Superior temporal gyrus (tissue), 1 donor: Measurements from ENCODE around the gene RDH5.
A peak's percentile ranks its signal among the peaks of the same experiment; 100 is the strongest.

Experiments
- DNase-seq: peaks from one replicate; pipeline ENCODE4 v3.0.0-alpha.2; 2016; ENCODE audit errors: extremely low spot score

RDH5 gene

DNA sequence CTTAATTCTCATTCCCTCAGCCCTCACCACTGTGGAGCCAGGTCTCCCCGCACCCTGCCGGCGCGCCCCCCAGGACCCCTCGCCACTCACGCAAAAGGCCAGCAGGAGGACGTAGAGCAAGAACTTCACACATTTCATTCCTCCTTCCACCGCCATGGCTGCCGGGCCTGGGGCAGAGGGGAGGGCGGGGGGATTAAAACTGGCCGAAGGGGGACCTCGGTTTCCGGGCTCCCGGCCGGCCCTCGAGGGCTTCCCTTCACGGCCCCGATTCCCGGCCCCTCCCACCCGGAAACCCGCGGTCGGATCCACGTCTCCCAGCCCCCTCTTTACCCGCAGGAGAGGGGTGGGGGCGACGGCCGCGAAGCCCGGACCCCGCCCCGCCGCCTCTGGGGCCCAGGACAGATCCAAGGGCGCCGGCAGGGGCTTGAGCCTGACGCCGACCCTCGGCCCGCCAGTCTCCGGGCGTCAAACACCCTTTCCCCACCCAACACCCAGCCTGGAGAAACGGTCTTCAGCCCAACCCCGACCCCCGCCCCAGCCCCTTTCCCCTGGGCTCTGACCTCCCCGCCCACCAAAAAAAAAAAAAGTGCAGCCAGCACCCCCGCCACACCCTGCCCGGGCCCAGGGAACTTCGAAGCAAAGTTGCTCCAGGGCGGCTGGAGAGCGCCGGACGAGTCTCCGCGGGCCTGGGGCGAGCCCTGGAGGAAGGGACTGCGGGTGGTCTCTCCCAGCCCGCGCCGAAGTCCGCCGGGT is 8.2 kb downstream of the RDH5 start:
- DNase-seq, result no peak

DNA sequence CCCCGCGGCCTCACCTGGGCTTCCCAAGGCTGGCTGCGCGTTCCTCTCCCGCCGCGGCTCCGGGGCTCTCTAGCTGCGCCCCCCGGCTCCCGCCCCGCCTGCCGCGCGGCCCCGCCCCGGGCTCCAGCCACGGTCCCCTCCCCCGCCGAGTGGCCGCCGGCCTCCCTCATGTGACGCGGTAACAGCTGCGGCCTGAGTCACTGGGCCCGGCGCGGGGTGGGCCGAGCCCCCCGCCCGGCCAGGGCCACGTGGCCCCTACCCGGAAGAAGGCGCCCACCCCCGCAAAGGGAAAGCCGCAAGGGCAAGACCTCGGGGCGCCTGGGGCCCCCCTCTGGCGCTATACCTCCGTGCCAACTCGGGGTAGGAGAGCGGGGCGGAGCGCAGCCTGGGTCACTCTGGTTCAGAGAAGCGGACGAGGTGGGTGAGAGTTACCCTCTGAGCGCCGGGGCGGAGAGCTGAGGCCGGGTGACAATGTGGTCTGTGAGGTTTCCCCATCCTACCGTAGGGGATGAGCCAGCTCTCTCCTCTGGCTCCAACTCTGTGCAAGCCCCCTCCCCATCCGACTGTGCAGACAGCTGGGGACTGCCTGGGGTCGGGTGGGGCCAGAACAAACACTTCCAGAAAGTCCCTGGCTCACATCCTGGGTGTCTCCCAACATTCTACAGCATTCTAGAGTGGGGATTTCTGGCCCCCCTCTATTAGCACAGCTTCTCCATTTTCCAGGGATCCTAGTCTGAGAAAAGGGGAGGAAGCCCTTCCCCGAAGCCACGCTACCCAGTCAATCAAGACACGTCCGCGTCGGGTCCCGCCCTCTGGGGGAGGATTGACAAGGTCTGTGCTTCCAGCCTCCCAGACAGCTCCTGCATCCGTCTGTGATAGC is 9.0 kb downstream of the RDH5 start, which contains the start of gene CD63:
Gene CD63 (minus strand): TSS at position 71 of the 880 bp plus-strand sequence. CDS start 668 bp downstream, outside the sequence.
- DNase-seq, result peak; percentile 93

DNA sequence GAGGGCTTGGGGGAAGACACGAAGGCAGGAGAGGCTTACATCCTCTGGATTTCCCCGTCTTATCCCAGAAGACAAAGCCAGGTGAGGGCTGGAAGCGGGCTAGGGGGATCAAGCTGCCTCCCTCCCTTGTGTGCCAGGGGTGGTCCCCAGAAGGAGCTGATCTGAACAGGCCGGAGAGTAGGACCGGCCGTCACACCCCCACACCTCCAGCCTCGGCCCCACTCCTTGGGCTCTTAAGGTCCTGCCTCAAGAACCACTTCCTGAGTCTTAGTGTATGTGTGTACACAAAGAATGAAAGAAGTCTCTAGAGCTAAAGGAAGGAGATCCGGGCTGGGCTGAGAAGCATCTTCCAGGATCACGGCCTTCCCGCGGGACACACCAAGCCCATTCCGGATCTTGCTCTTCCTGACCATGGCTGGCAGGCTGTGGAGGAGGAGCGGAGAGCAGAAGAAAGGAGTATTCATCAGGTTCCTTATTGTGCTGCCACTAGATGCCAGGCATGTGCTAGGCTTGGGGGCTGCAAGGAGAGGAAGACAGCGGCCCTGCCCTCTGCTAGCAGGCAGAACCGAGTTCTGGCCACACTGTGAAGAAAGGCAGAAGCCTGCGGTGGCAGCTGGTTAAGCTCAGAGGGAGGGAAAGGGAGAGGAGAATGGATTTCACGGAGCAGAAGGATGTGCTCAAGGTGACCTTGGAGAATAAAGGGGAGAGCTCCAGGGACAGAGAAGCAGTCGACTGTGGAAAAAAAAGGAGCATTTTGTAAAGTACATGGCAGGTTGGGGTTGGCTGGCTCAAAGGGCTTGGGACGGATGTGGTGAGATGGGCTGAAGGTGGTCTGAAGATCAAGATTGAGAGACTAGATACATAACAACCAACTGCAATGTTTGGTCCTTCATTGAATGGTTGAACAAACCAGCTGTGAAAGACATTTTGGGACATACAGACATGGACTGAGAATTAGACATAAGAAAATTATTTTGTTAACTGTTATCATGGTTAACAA is 9.9 kb downstream of the RDH5 start:
- DNase-seq, result peak; percentile 78

DNA sequence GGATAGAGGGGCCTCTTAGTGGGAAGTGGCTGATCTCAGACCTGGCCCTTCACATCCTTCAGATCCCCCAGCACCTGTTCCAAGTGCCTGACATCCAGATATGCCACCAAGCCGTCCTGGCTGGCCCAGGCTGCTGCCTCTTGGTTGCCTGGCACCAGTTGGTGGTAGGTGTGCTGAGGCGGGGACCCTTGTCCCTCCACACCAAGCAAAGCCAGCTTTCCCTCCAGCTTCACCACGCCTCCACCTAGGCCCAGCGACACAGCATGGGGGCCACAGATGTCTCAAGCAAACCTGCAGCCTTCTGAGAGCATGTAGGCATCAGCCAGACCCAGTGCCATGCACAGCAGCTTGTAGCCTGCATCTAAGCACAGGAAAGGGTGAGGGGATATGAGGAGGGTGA is 12.1 kb downstream of the RDH5 start:
- no peak for DNase-seq

DNA sequence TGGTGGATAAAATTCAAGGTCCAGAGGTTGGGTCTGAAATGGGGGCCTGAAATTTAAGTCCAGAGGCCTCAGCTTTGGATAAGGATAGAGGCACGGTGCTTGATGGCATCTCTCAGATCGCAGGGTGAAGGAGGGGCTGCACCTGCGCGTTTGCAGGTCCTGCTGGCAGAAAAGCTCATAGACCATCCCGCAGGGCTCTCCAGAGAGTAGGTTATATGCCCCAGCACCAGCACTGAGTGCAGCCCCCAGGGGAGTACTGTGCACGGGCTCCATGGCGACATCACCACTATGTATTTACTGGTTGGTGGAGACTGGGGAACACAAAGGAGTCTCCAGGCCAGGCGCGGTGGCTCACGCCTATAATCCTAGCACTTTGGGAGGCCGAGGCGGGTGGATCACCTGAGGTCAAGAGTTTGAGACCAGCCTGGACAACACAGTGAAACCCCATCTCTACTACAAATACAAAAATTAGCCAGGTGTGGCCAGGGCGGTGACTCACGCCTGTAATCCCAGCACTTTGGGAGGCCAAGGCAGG is 12.9 kb downstream of the RDH5 start:
- no peak for DNase-seq

DNA sequence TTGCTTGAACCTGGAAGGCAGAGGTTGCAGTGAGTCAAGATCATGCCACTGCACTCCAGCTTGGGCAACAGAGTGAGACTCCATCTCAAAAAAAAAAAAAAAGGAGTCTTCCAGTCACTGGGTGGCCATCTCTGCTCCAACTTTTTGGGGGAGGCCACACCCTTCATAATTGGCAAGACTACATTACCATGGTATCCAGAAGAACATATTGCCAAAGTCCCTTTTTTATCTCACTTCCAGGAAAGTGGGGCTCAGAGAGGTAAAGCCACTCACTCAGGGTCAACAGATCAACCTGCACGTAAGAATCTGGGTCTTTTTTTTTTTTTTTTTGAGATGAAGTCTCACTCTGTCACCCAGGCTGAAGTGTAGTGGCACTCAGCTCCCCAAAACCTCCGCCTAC is 13.7 kb downstream of the RDH5 start:
- no peak for DNase-seq

DNA sequence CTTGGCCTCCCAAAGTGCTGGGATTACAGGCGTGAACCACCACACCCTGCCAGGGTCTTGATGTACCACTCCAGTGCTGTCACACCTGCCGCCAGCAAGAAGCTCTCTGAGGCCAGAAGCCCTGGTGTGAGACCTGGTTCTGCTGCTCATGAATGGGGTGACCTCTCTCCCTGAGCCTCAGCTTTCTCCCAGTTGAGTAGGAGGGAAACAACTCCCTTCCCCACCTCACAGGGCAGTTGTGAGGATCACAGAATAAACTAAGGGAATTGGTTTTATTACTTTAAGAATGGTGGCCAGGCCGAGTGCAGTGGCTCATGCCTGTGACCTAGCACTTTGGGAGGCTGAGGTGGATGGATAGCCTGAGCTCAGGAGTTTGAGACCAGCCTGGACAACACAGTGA is 14.4 kb downstream of the RDH5 start:
- no peak for DNase-seq

DNA sequence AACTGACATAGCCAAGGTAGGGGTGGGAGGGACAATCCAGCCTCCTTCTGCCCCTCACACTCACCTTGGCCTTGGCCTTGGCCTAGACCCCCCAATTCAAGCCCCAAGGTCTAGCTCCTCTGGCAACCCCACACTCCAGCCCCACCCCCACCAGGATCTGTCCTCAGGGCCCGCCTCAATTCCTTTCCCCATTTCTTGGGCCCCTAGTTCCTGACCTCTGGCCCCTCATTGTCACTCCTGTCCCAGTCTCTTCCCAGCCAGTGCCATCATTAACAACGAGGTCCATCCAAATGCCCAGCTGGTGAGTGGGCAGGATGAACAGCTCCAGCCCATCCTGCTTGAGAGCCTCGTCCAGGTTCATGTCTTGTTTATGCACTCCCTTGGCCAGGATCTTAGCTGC is 15.9 kb downstream of the RDH5 start:
- no peak for DNase-seq

DNA sequence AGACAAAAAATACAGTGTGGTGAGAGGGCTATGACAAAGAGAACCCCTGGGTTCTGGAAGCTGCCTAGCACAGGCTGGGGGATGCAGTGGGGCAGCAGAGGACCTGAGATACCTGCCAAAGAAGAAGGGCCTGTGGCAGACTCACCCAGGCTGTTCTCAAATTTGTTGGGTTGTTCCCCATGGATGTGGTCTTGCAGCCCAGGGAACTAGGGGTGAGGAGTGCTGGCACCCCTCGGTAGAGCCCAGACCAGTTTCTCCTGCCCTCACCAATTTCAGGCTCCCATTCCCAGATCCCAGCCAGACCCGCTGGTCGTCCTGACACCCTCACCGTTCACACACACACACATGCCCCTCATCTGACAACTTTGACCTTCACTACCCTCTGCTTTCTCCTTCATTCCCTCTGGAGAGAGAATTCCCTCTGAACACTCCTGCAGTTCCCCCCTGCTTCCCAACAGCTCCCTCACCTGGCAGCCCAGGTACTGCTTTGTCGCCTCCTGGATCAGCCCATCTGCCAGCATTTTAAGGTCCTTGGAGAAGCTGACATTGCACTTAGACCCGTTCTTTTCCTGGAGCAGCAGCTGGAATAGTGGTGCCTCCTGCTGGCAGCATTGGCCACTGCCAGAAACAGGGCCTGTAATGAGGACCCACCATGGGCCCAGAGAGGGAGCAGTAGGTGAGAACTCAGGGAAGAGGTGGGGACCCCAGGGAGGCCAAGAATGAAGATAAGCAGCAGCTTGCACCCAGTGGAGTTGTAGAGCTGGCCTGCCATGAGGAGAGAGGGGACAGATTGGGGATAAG is 16.8 kb downstream of the RDH5 start:
- peak; percentile 75 for DNase-seq

DNA sequence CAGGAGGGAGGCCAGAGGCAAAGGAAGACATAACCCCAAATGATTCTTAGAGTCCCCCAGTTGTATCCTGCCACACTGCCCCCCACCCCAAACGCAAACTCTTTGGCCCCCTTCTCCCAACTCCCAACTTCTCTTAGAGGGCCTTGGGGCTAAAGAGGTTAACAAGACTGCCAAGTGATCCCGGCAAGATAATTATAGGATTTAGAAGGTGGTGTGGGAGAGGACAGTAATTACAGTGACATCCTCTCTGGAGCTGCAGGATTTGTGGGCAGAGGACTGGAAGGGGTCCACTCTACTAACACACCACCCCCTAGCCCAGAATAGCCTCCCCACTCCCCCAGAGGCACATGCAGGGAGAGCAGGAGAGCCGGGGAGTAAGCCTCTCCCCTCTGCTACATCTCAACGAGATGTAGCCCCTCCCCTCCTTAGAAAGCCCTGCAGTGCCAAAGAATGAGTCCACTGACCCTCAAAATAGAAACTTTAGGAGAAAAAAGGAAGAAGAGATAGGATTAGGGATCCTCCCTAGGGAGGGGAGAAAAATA is 17.5 kb downstream of the RDH5 start:
- no peak for DNase-seq

DNA sequence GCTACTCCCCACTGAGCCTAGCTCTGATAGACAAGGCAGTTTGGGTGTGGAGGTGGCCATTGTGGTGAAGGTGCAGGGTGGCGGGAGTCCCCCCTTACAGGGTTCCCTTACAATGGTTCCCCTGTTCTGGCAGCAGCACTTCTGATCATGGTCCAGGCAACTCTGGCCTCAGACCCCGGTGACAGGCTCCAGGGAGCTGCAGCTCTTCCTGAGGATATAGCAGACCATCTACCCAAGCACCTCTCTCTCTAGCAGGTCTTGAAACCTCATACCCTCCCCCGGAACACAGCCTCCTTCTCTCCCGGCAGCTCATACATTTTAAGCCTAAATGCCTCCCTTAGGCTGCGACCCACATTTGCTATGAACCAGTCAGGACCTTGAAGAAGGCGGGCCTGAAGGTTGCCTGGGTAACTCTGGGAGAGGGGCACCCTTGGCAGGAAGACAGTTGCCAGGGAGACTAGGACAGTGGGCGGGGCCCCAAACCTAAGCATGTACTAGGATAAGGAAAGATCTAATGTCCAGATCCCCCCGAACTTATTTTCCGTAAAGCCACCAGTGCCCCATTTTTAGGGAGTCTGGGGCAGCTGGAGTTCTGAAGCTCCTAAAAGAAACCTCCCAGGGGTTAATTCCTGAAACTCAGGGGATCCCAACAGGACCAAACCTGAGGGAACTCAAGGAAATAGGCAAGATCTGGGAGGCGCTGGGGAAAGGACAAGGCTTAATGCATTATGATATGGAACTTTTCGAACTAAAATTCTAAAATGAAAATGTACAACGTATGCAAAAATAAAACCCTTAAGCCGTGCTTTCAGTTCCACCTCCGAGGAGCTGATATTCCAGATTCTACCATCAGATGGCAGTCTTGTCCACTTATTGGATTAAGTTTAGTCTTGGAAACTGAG is 18.2 kb downstream of the RDH5 start:
- peak; percentile 99 for DNase-seq

DNA sequence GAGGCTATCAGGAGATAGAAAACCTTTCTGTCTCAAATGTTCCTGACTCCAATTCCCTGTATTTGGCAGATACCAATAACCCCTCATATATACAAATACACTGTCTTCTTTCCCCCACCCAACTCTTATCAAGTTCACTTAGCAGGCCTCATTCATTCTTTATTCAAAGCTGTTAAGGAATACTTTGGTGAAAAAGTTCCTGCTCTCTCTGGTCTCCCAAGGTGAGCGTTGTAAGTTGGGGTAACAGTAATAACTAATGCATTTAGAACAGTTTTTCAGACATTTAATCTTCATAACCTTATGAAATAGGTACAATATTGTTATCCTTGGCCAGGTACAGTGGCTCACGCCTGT is 18.8 kb downstream of the RDH5 start:
- no peak for DNase-seq

DNA sequence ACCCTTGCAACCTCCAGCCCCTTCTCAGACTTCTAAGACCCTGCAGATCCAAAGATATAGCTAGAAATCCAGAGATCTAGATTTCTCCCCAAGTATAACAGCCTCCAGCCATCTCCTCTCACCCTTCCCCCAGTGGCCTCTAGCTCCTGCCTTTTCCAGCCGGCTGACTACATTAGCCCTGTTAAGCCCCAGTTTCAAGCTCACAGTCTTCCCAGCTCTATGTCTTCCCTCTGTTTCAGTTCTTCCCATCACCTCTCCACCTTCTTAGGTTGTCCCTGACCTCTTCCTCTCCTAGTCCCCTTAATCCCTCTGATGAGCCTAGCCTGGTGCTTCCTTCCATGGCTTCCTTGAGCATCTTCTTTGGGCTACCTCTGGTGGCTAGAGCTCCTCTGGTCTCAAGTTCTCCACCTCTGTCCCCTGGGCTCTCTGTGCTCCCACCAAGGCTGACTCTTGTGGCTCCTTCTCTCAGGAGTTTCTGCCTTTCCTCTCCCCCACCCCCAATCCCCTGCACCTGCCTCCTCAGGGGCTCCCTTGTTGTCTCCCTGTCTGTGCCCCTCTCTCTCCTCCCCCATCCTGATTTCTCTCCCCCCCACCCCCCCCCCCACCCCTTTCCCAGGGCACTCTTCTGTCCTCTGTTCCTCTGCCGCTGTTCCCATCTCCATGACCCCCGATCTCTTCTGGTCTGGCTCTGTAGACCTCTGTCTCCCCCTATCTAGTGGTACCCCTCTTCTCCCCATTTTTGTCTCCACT is 21.9 kb downstream of the RDH5 start:
- no peak for DNase-seq

DNA sequence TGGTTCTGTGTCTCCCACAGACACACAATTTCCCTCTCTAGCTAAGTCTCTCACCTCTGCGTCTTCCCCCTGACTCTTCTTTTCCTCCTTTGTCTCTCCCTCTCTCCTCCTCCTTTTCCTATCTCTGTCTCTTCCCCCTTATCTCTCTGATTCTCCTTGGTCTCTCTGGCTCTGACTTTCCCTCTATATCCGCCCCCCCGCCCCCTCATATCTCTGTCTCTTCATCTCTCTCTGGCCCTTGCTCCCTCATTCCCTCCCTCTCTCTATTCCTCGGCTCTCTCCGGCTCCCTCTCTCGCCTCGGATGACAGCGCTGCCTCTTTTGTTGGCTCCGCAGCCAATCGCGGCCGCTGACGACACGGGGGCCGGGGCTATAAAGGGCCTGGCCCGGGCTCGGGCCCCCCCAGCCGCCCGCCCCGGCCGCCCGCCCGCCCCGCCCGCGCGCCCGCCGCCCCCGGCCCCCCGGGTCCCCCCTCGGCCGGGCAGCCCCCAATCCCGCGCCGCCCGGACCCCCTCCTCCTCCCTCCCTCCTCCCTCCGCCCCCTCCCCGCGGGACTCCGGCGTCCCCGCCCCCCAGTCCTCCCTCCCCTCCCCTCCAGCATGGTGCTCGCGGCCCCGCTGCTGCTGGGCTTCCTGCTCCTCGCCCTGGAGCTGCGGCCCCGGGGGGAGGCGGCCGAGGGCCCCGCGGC is 22.7 kb downstream of the RDH5 start, which contains the start of gene GDF11:
Gene GDF11 (plus strand): TSS at position 404 of the 687 bp plus-strand sequence. CDS start 195 bp downstream, at position 599.
- peak; percentile 87 for DNase-seq

DNA sequence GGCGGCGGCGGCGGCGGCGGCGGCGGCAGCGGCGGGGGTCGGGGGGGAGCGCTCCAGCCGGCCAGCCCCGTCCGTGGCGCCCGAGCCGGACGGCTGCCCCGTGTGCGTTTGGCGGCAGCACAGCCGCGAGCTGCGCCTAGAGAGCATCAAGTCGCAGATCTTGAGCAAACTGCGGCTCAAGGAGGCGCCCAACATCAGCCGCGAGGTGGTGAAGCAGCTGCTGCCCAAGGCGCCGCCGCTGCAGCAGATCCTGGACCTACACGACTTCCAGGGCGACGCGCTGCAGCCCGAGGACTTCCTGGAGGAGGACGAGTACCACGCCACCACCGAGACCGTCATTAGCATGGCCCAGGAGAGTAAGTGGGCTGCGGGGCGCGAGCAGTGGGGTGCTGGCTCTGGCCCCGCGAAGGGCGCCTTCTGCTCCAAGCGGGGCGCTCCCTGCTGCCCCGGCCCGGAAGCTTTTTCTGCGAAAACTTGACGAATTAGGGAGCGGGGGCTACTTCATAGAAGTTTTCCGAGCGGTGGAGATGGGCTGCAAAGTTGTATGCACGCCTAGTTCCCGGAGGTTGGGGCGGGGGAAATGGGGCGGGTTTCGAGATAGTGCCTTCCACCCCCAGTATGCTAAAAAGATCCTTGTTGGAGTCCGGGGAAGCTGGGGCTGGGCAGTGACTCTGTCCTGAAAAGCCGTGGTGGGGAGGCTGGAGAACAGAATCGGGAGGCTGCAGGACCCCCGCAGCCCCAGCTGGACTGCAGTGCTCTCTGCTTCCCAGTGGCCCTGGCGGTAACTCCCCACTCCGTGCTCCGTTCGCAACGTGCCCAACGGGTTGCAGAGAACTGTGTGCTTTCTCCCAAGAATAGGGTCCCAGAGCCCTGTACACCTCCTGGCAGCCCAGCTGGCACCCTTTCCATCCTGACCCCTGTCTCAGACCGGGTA is 23.5 kb downstream of the RDH5 start:
- DNase-seq, result no peak

DNA sequence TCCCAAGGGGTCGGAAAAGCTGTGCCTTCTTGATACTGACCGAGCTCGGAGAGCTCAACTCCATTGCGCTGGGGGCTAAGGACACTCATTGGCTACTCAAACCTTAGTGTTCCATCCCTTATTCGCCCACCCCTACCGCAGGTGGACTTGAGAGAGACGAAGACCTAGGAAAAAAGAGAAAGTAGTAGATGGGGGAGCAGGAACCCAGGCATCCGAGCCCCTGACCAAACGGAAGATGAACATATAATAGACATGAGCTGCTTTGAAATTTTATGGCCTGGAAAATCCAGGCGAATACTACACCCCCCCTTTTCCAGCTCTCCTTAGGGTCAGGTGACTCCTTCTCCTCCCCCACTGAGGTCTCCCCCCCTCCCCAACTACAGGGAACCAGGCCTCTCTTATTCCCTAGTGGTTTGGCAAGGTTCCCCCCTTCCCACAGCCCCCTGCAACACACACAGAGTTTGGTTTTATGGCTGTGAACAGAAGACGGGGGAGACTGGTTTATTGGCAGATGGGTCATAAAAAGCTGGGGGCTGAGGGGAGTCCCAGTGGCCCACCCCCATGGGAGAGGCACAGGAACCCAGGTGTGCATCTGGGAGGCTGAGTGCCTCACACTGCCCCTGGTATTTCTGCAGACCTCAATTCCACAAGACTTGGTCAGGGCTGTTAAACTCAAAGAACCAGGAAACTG is 24.3 kb downstream of the RDH5 start:
- no peak for DNase-seq
